Spleen (tissue), 11 donors: ENCODE measurements around the gene EDEM1. TPM values are rescaled to one million over a fixed set of nuclear protein-coding genes. Genes with fewer than 3 reads are reported as not detected.

ENCODE experiments used
- microRNA-seq, 3 donors: library from miRNA; unstranded; fragments of <30 nt; microRNA quantifications; one replicate each; pipeline versions ENCODE4 to v1.1.0, GENCODE V29; 2019 to 2020
- polyA plus RNA-seq, 3 donors: library from polyadenylated mRNA; stranded (reverse); fragments of 200-250 nt; gene quantifications; one replicate each; pipeline ENCODE4 v1.2.1, GENCODE V29; 2013
- small RNA-seq, 4 donors: library from RNA; depleted of rRNA; stranded (forward); fragments of <200 nt; gene quantifications; one replicate each; pipeline ENCODE3, GENCODE V24; 2016
- total RNA-seq, 7 donors: library from RNA; depleted of rRNA in 3 of 7; stranded (reverse); fragments of >200 nt in 3 of 7; fragmentation: NEBNext Ultra II Directional in 4 of 7; extraction: Animal tissue kit (Norgen Biotek cat#: 25700) in 4 of 7; gene quantifications; one replicate each; pipeline versions ENCODE4 v1.1.0 to v1.2.1, GENCODE V29; 2016 to 2021
- donor health status: healthy with polysubstance abuse.
- donor health status: DM: no; HTN: no; CAD: no; lungs with moderate emphysema.
- donor health status: DM: no; HTN: no; CAD: no.
- donor health status: Bipolar disorder and iron deficiency.
- donor health status: healthy.
- donor health status: DM: no; HTN: no; CAD: no.
- donor health status: DM: yes; HTN: yes; CAD: no.

Gene EDEM1
- total and polyA plus RNA-seq, 10 donors, result 8.4 to 174 (median 73.8) TPM

Small RNA genes within 50 kb of the gene (microRNA-seq; reads per million reads assigned to microRNA genes)
- 0 reads per million in 3 donors for gene MIR4790

Small RNA genes within 50 kb of the gene (small RNA-seq; reads per million reads assigned to genes)
- gene MIR4790 (0 reads per million in 4 donors), gene RN7SL553P (0 reads per million in 4 donors)

Other genes starting within 250 kb of the EDEM1 start
- gene BHLHE40, start 208.3 kb upstream of the EDEM1 start, total RNA-seq, result 100 to 1,000 TPM in 1 of 7 donors, 10 to 100 TPM in 6; 22.9 to 108 (median 40.3) TPM
- 10 to 100 TPM; 11.8 to 15.6 (median 12.7) TPM for gene BHLHE40, start 208.3 kb upstream of the EDEM1 start, polyA plus RNA-seq
- 100 to 1,000 TPM in 1 of 7 donors, 10 to 100 TPM in 6; 55.6 to 120 (median 62.0) TPM for gene ARL8B, start 65.4 kb upstream of the EDEM1 start, total RNA-seq
- gene ARL8B, start 65.4 kb upstream of the EDEM1 start, polyA plus RNA-seq, result 10 to 100 TPM; 23.0 to 36.8 (median 28.0) TPM